WTC11 (cell line): Measurements from ENCODE around the gene STARD7.

Experiments
- CTCF ChIP-seq: fragments of 200-600 bp; IDR thresholded peaks from 2 replicates; pipeline ENCODE4 v1.8.0; 2022; ENCODE audit warnings: antibody characterized with exemption
- FOXK1 ChIP-seq: sonication (generic); formaldehyde crosslinking; IDR thresholded peaks from 2 replicates; pipeline ENCODE4 v1.8.0; 2022; ENCODE audit warnings: mild to moderate bottlenecking, moderate library complexity, missing genetic modification reagents
- HMGXB4 ChIP-seq: sonication (generic); formaldehyde crosslinking; IDR thresholded peaks from 2 replicates; pipeline ENCODE4 v1.8.1; 2023; ENCODE audit warnings: mild to moderate bottlenecking, moderate library complexity, missing genetic modification reagents
- NR2C2 ChIP-seq: sonication (generic); formaldehyde crosslinking; IDR thresholded peaks from 2 replicates; pipeline ENCODE4 v1.8.0; 2022; ENCODE audit warnings: mild to moderate bottlenecking, missing genetic modification reagents
- TEAD4 ChIP-seq: sonication (generic); formaldehyde crosslinking; IDR thresholded peaks from 2 replicates; pipeline ENCODE4 v1.8.0; 2022; ENCODE audit warnings: mild to moderate bottlenecking, missing genetic modification reagents
- USF1 ChIP-seq: sonication (generic); formaldehyde crosslinking; IDR thresholded peaks from 2 replicates; pipeline ENCODE4 v1.8.0; 2022; ENCODE audit warnings: mild to moderate bottlenecking, missing genetic modification reagents

- TF ChIP-seq CTCF (no peak), NR2C2 (CRISPR knock-in tag) (no peak), HMGXB4 (no peak), USF1 (CRISPR knock-in tag) (no peak), FOXK1 (CRISPR knock-in tag) (no peak), TEAD4 (no peak)
Measured at GRCh38 chr2:96180521-96180920, 28.1 kb downstream of the STARD7 start.
